K562 (cell line): ENCODE data around the gene TMEM120B. TPM values are rescaled to one million over a fixed set of nuclear protein-coding genes. Genes with fewer than 3 reads are reported as not detected.

Source experiments
- ATAC-seq: fragments of 200-7000 bp; cut with Tn5 transposase; 3 replicates; pipeline ENCODE4 v1.9.1; 2020; ENCODE audit warnings: moderate library complexity
- BruUV-seq: library from RNA; stranded (reverse); fragments of 400-500 nt; replicated peaks from 2 replicates; lab custom pipeline; 2021; lab: Mats Ljungman, UMichigan
- CTCF ChIA-PET: fragments of 300-600 bp; formaldehyde crosslinking; extraction: SDS; loops from one replicate; lab custom pipeline; 2021; ENCODE audit warnings: low intra/inter-chr PET ratio; lab: Yijun Ruan, JAX
- POLR2A ChIA-PET: fragments of 300-600, 350-650 bp; sonication (Branson Sonifier 250); formaldehyde crosslinking; extraction: SDS; loops from one replicate; lab custom pipeline; 2021; ENCODE audit warnings: antibody characterized with exemption, inconsistent platforms; lab: Yijun Ruan, JAX
- DNase-seq, 4 experiments: peaks; one replicate each; pipeline versions ENCODE4 v3.0.0 to v3.0.0-alpha.2; 2011 to 2018; ENCODE audit warnings: low spot score in 3 of 4, mixed read lengths in 3 of 4; ENCODE audit errors: extremely low read depth in 1 of 4
- FAIRE-seq: peaks from 2 replicates; lab custom pipeline; 2011; peaks lifted over from hg19 to GRCh38; lab: Jason Lieb, UNC
- H2AFZ ChIP-seq: 2 replicates; pipeline ENCODE4 v1.6.0; 2011; ENCODE audit warnings: low read depth, low read length, control low read depth, inconsistent platforms
- H3K27ac ChIP-seq: fragments of 200-600 bp; 3 replicates; pipeline ENCODE4 v1.8.0; 2011; ENCODE audit warnings: low read depth, mild to moderate bottlenecking, control low read depth, inconsistent platforms, low read length, moderate library complexity, mixed read lengths; ENCODE audit errors: extremely low read depth
- H3K27me3 ChIP-seq, 2 experiments: fragments of 300-600 bp in 1 of 2; 2 replicates in 1 of 2; 3 replicates in 1 of 2; pipeline versions ENCODE4 v1.6.0 to v1.8.0; 2011; ENCODE audit warnings: inconsistent platforms in 2 of 2, low read length in 2 of 2, mild to moderate bottlenecking in 1 of 2, mixed read lengths in 1 of 2, moderate library complexity in 1 of 2; ENCODE audit not compliant: control insufficient read depth in 2 of 2, insufficient read depth in 2 of 2
- H3K36me3 ChIP-seq: fragments of 300-600 bp; 3 replicates; pipeline ENCODE4 v1.8.0; 2011; ENCODE audit warnings: mild to moderate bottlenecking, low read length, inconsistent platforms; ENCODE audit not compliant: control insufficient read depth, insufficient read depth
- H3K4me1 ChIP-seq, 2 experiments: fragments of 200-600 bp in 1 of 2; replicated peaks in 1 of 2; 2 replicates in 1 of 2; 3 replicates in 1 of 2; pipeline versions ENCODE4 v1.5.1 to v1.8.0; 2011; ENCODE audit warnings: inconsistent platforms in 2 of 2, low read length in 2 of 2, mild to moderate bottlenecking in 1 of 2, mixed read lengths in 1 of 2, moderate library complexity in 1 of 2; ENCODE audit not compliant: control insufficient read depth in 2 of 2, insufficient read depth in 2 of 2
- H3K4me2 ChIP-seq: 2 replicates; pipeline ENCODE4 v1.6.1; 2011; ENCODE audit warnings: low read length, control low read depth, inconsistent platforms, mixed read lengths; ENCODE audit not compliant: insufficient read depth
- H3K4me3 ChIP-seq: fragments of 200-600 bp; sonication (generic), shearing (Covaris generic); 2 replicates; pipeline ENCODE4 v1.5.1; 2016; ENCODE audit warnings: control low read depth, inconsistent platforms
- H3K79me2 ChIP-seq: fragments of 200-600 bp; 3 replicates; pipeline ENCODE4 v1.8.0; 2011; ENCODE audit warnings: low read length, inconsistent platforms; ENCODE audit not compliant: control insufficient read depth, insufficient read depth
- H3K9ac ChIP-seq, 2 experiments: 2 replicates each; pipeline versions ENCODE4 v1.6.0 to v1.6.1; 2011; ENCODE audit warnings: low read depth in 2 of 2, low read length in 2 of 2, control low read depth in 1 of 2, inconsistent platforms in 1 of 2, mild to moderate bottlenecking in 1 of 2, mixed read lengths in 1 of 2; ENCODE audit not compliant: insufficient read depth in 1 of 2
- H3K9me1 ChIP-seq: one replicate; pipeline ENCODE4 v1.6.0; 2011; ENCODE audit warnings: inconsistent platforms, mild to moderate bottlenecking, low read length, moderate library complexity; ENCODE audit not compliant: control insufficient read depth, insufficient read depth
- H3K9me3 ChIP-seq: replicated peaks from 2 replicates; pipeline ENCODE4 v1.5.1; 2011; ENCODE audit warnings: low read depth, low read length, inconsistent platforms; ENCODE audit not compliant: control insufficient read depth, insufficient read depth
- H4K20me1 ChIP-seq: replicated peaks from 2 replicates; pipeline ENCODE4 v1.6.1; 2011; ENCODE audit warnings: low read length, inconsistent platforms, mixed read lengths; ENCODE audit not compliant: control insufficient read depth, insufficient read depth
- ETV6 ChIP-seq, 3 experiments: fragments of 150-350 bp in 1 of 3; sonication (generic) in 1 of 3; formaldehyde crosslinking in 1 of 3; IDR thresholded peaks; 2 replicates each; pipeline versions ENCODE4 v1.6.1 to v1.8.0; 2014 to 2022; ENCODE audit warnings: borderline replicate concordance in 2 of 3, low read depth in 2 of 3, antibody characterized with exemption in 1 of 3, low read length in 1 of 3, mild to moderate bottlenecking in 1 of 3, missing genetic modification reagents in 1 of 3
- FOXJ2 ChIP-seq: fragments of 200-800 bp; sonication (Bioruptor generic); IDR thresholded peaks from 2 replicates; pipeline ENCODE4 v1.6.1; 2016; ENCODE audit warnings: missing genetic modification characterization, missing compliant biosample characterization
- KDM4B ChIP-seq, 2 experiments: fragments of 450-650 bp in 1 of 2; sonication (generic) in 1 of 2; IDR thresholded peaks; 2 replicates each; pipeline ENCODE4 v1.6.1; 2016 to 2017; ENCODE audit warnings: borderline replicate concordance in 2 of 2, antibody characterized with exemption in 1 of 2, low read depth in 1 of 2, mild to moderate bottlenecking in 1 of 2
- MYBL2 ChIP-seq, 2 experiments: fragments of 450-650 bp in 1 of 2; sonication (generic) in 1 of 2; formaldehyde crosslinking in 1 of 2; IDR thresholded peaks; 2 replicates each; pipeline versions ENCODE4 v1.6.1 to v1.8.1; 2017 to 2022; ENCODE audit warnings: borderline replicate concordance in 1 of 2, inconsistent platforms in 1 of 2, low read depth in 1 of 2, mild to moderate bottlenecking in 1 of 2, missing genetic modification reagents in 1 of 2, moderate library complexity in 1 of 2
- RHOXF2B ChIP-seq: fragments of 250-450 bp; sonication (Bioruptor Pico); conservative IDR thresholded peaks from 2 replicates; pipeline ENCODE4 v1.5.1; 2021
- SIN3B ChIP-seq: fragments of 450-650 bp; IDR thresholded peaks from 2 replicates; pipeline ENCODE4 v1.6.1; 2017; ENCODE audit warnings: low read depth, mild to moderate bottlenecking, moderate library complexity
- SIRT6 ChIP-seq: IDR thresholded peaks from one replicate; pipeline ENCODE4 v1.6.1; 2012; ENCODE audit warnings: low read depth, mild to moderate bottlenecking, control low read depth, inconsistent platforms, low read length, moderate library complexity
- SRF ChIP-seq, 2 experiments: fragments of 250-450, 450-650 bp in 1 of 2; sonication (Bioruptor Pico) in 1 of 2; sonication (generic) in 1 of 2; formaldehyde crosslinking; IDR thresholded peaks; 2 replicates each; pipeline versions ENCODE4 v1.5.0 to v1.5.1; 2020 to 2022; ENCODE audit warnings: mild to moderate bottlenecking in 1 of 2, missing genetic modification reagents in 1 of 2
- TOE1 ChIP-seq, 2 experiments: fragments of 450-650 bp in 1 of 2; sonication (generic) in 1 of 2; formaldehyde crosslinking in 1 of 2; IDR thresholded peaks; 2 replicates each; pipeline versions ENCODE4 v1.7.1 to v1.8.0; 2016 to 2022; ENCODE audit warnings: borderline replicate concordance in 2 of 2, mild to moderate bottlenecking in 2 of 2, antibody characterized with exemption in 1 of 2, inconsistent platforms in 1 of 2, low read depth in 1 of 2, missing genetic modification reagents in 1 of 2, moderate library complexity in 1 of 2
- TSHZ1 ChIP-seq: fragments of 250-450 bp; sonication (Bioruptor Pico); IDR thresholded peaks from 2 replicates; pipeline ENCODE4 v1.4.0; 2020; ENCODE audit warnings: mild to moderate bottlenecking, moderate library complexity
- ZEB2 ChIP-seq: fragments of 450-650 bp; IDR thresholded peaks from 2 replicates; pipeline ENCODE4 v1.6.1; 2016
- ZNF644 ChIP-seq: fragments of 200-800 bp; sonication (Bioruptor generic); IDR thresholded peaks from 2 replicates; pipeline ENCODE4 v1.6.1; 2016; ENCODE audit warnings: low read depth, missing genetic modification characterization, missing compliant biosample characterization
- WGBS: fragments of 100-300 bp; shearing (Covaris generic); methylation state at CpG from one replicate; pipeline ENCODE4 v1.1.6; 2016; ENCODE audit warnings: low coverage, mixed read lengths; ENCODE audit not compliant: insufficient coverage; ENCODE audit errors: missing lambda C conversion rate; 5-methylcytosine and 5-hydroxymethylcytosine counted together
- in situ Hi-C: fragments of 300-500 bp; cut with MboI; formaldehyde crosslinking; loops from 4 replicates; pipeline ENCODE4 v1.15.0; 2018; ENCODE audit warnings: inconsistent platforms, mixed read lengths
- intact Hi-C: fragments of 100-400 bp; cut with micrococcal nuclease; formaldehyde crosslinking; loops from 2 replicates; pipeline ENCODE4 v1.14.2; 2022
- polyA plus RNA-seq, 8 experiments: library from polyadenylated mRNA; depleted of rRNA in 4 of 8; stranded (reverse) in 5 of 8; unstranded in 3 of 8; fragments of >200 nt; fragmentation: Nextera tagmentation in 2 of 8; fragmentation: Illumina TruSeq in 1 of 8; extraction: Ambion mirVana in 2 of 8; extraction: Trizol in 1 of 8; gene quantifications; 2 replicates each; pipeline versions ENCODE4 v1.2.1 to v1.2.3, GENCODE V29; 2011 to 2014; ENCODE audit warnings: inconsistent platforms in 1 of 8, missing spikeins in 1 of 8
- total RNA-seq, 7 experiments: library from RNA; depleted of rRNA in 6 of 7; stranded (reverse); fragments of >200 nt in 6 of 7; fragmentation: Illumina TruSeq in 2 of 7; extraction: Trizol in 2 of 7; gene quantifications; 2 replicates each; pipeline versions ENCODE4 v1.2.1 to v1.2.3, GENCODE V29; 2011 to 2021; ENCODE audit warnings: low replicate concordance in 1 of 7

The TMEM120B gene
- total and polyA plus RNA-seq, 9 of the 15 experiments (the other 6 are each of a cell fraction or from before 2014, with no cell fraction given), result 1.7 to 18.6 (median 7.4) TPM

GRCh38 chr12:121731473-121731872, 18.9 kb downstream of the TMEM120B start:
- TF ChIP-seq MYBL2 (IDR thresholded peaks at IDR 0.05; ENCODE audit: low read depth) (no peak), MYBL2 (CRISPR knock-in tag; IDR thresholded peaks at IDR 0.05; ENCODE audit: borderline replicate concordance) (no peak), SIRT6 (no peak), TSHZ1 (CRISPR knock-in tag) (no peak), SRF (CRISPR knock-in tag; IDR thresholded peaks at IDR 0.05) (no peak), KDM4B (IDR thresholded peaks at IDR 0.05; ENCODE audit: borderline replicate concordance in 2 of 2, low read depth in 1 of 2) (no peak), SIN3B (no peak), ZNF644 (no peak), RHOXF2B (CRISPR knock-in tag) (no peak), TOE1 (IDR thresholded peaks at IDR 0.05; ENCODE audit: borderline replicate concordance) (no peak), TOE1 (CRISPR knock-in tag; IDR thresholded peaks at IDR 0.05; ENCODE audit: borderline replicate concordance, low read depth) (no peak), ETV6 (IDR thresholded peaks at IDR 0.05; ENCODE audit: borderline replicate concordance in 1 of 2, low read depth in 2 of 2, low read length in 1 of 2) (no peak), ETV6 (CRISPR knock-in tag; IDR thresholded peaks at IDR 0.05; ENCODE audit: borderline replicate concordance) (no peak), ZEB2 (no peak), FOXJ2 (tag) (no peak)
- TF ChIP-seq, all 486 proteins: peak for 0
- Histone ChIP-seq H3K9me3 (no peaks in the 10 kb centered on the region), H4K20me1 (no peaks in the 10 kb centered on the region), H3K36me3 (peaks cover 8% of the 10 kb centered on the region; the same call in 1 of the 3 replicates), H3K79me2 (no peaks in the 10 kb centered on the region; the same call in 2 of the 3 replicates), H2AFZ (no peak overlapping the region), H3K9me1 (no peaks in the 10 kb centered on the region), H3K27me3 (no peaks in the 10 kb centered on the region), H3K27ac (no peak overlapping the region; the same call in 2 of the 3 replicates), H3K4me3 (no peak overlapping the region), H3K4me1 (peaks cover 0 to 3% of the 10 kb centered on the region in 2 experiments; a peak in 1 of 5 replicates), H3K9ac (no peak overlapping the region), H3K4me2 (no peak overlapping the region)
- in situ Hi-C loops (no loop called here), intact Hi-C loops (no loop called here)
- 95% methylated on average over 7 of the region's 7 CpGs for WGBS
- DNase-seq (no peak), ATAC-seq (no peak), FAIRE-seq (no peak)
- CTCF ChIA-PET, result no interaction called here
- BruUV-seq, result no TSS peak
- POLR2A ChIA-PET, result no interaction called here
